ENCODE results near the gene EXOC1. TPM values are rescaled to one million over a fixed set of nuclear protein-coding genes. Genes with fewer than 3 reads are reported as not detected.

Gene EXOC1
- total and polyA plus RNA-seq, 2 of the 4 experiments (the other 2 are of a cell fraction), result 19.9 to 49.5 TPM

DNA sequence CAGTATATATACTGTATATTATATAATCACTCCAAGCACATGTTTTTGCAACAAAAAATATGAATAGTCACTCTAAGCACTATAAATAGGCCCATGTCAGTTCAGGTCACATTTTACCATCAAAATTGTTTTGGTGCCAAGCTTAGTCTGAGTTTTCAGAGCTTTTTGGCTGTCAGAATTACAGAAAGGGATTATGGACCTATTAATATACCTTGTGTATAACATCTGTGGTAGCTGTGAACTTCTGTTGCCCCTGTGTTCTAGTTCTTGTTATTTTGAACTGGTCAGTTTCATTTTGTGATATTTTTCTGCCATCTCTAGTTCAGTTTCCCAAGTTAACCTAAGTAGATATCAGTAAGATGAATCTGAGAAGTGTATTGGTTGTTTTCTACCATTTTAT is 22.9 kb downstream of the EXOC1 start:
- intact Hi-C loops (cut with micrococcal nuclease), result no loop called here
- Histone ChIP-seq H2AFZ (replicated peaks; ENCODE audit: low read length, poor library complexity) (no peak overlapping the region), H4K8ac (ENCODE audit: low read depth in 2 of 2, low read length in 2 of 2) (no peak overlapping the region), H3K27ac (ENCODE audit: insufficient read depth, low read length) (no peak overlapping the region), H2BK120ac (ENCODE audit: low read depth, low read length) (no peak overlapping the region), H4K20me1 (ENCODE audit: insufficient read depth, low read length) (no peaks in the 10 kb centered on the region), H3K14ac (replicated peaks; ENCODE audit: low read depth, low read length) (no peak overlapping the region), H3K4ac (ENCODE audit: low read depth, low read length) (no peak overlapping the region), H3K56ac (ENCODE audit: extremely low read depth, insufficient read depth, low read length) (no peak overlapping the region), H3K36me3 (ENCODE audit: control insufficient read depth, insufficient read depth, low read length) (peaks cover 22% of the 10 kb centered on the region), H3K4me2 (ENCODE audit: low read depth, low read length) (no peak overlapping the region), H3K4me3 (ENCODE audit: insufficient read depth, low read depth, low read length) (no peak overlapping the region), H3K9ac (ENCODE audit: low read depth, low read length) (no peak overlapping the region), H3K4me1 (ENCODE audit: control insufficient read depth, insufficient read depth, low read length) (no peaks in the 10 kb centered on the region), H2BK15ac (ENCODE audit: low read depth, low read length) (no peak overlapping the region), H3K18ac (ENCODE audit: low read depth, low read length) (no peak overlapping the region), H2BK5ac (ENCODE audit: low read depth, low read length, poor library complexity, severe bottlenecking) (no peak overlapping the region), H4K5ac (ENCODE audit: low read depth, low read length) (no peak overlapping the region), H3K23ac (ENCODE audit: low read depth, low read length) (no peak overlapping the region), H2AK5ac (ENCODE audit: low read depth, low read length) (no peak overlapping the region), H2AK9ac (replicated peaks; ENCODE audit: low read depth, low read length, poor library complexity) (no peak overlapping the region), H3K9me3 (ENCODE audit: control insufficient read depth, insufficient read depth, low read length) (no peaks in the 10 kb centered on the region), H3K27me3 (ENCODE audit: control insufficient read depth, insufficient read depth, low read length) (no peaks in the 10 kb centered on the region), H2BK20ac (ENCODE audit: low read depth, low read length) (no peak overlapping the region), H4K91ac (ENCODE audit: insufficient read depth, low read depth, low read length) (no peak overlapping the region), H3K9me1 (ENCODE audit: insufficient read depth, low read length) (no peaks in the 10 kb centered on the region), H3K79me1 (ENCODE audit: low read depth in 1 of 2, low read length in 2 of 2) (0 out of 4 replicates have a peak, but pooled peaks cover 0 to 5% of the 10 kb centered on the region in 2 experiments)
- DNase-seq, result no peak
- POLR2A ChIA-PET (ENCODE audit: unreplicated experiment), result interaction anchor here (0.5 kb wide), 1 partner anchor 11 kb away, joined by 3 read pairs; no protein-coding TSS in a partner anchor
- dilution Hi-C loops (cut with HindIII; ENCODE audit: low sequenced_read_pairs, unreplicated experiment), result no loop called here
- TF ChIP-seq MAZ (IDR thresholded peaks at IDR 0.05; ENCODE audit: borderline replicate concordance, low read depth, low read length) (no peak), POLR2A (IDR thresholded peaks at IDR 0.05; ENCODE audit: low read depth, low read length) (no peak), FOS (IDR thresholded peaks at IDR 0.05; ENCODE audit: low read depth, low read length) (no peak), RFX5 (IDR thresholded peaks at IDR 0.05; ENCODE audit: low read depth, low read length) (no peak), CHD1 (IDR thresholded peaks at IDR 0.05; ENCODE audit: low read depth, low read length) (no peak), RAD21 (IDR thresholded peaks at IDR 0.05; ENCODE audit: low read length) (no peak), MXI1 (IDR thresholded peaks at IDR 0.05; ENCODE audit: borderline replicate concordance, low read depth, low read length) (no peak), BHLHE40 (IDR thresholded peaks at IDR 0.05; ENCODE audit: low read depth, low read length) (no peak)
- TF ChIP-seq, protein P1, sequence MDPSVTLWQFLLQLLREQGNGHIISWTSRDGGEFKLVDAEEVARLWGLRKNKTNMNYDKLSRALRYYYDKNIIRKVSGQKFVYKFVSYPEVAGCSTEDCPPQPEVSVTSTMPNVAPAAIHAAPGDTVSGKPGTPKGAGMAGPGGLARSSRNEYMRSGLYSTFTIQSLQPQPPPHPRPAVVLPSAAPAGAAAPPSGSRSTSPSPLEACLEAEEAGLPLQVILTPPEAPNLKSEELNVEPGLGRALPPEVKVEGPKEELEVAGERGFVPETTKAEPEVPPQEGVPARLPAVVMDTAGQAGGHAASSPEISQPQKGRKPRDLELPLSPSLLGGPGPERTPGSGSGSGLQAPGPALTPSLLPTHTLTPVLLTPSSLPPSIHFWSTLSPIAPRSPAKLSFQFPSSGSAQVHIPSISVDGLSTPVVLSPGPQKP (IDR thresholded peaks at IDR 0.05; ENCODE audit: borderline replicate concordance, low read depth, low read length), result no peak
- TF ChIP-seq, protein P2, sequence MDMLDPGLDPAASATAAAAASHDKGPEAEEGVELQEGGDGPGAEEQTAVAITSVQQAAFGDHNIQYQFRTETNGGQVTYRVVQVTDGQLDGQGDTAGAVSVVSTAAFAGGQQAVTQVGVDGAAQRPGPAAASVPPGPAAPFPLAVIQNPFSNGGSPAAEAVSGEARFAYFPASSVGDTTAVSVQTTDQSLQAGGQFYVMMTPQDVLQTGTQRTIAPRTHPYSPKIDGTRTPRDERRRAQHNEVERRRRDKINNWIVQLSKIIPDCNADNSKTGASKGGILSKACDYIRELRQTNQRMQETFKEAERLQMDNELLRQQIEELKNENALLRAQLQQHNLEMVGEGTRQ (IDR thresholded peaks at IDR 0.05; ENCODE audit: low read depth, low read length), result no peak
- in situ Hi-C loops (cut with MboI; ENCODE audit: low sequenced_read_pairs), result no loop called here
- no TSS peak for BruUV-seq (replicated peaks)
- CTCF ChIA-PET, result no interaction called here
- ATAC-seq (ENCODE audit: low read depth), result no peak
